Measurements from ENCODE around the gene POLG2. TPM values are rescaled to one million over a fixed set of nuclear protein-coding genes. Genes with fewer than 3 reads are reported as not detected.
"Not testable (repeated sequence)": the region's sequence is repeated elsewhere in the genome, so short reads cannot be mapped to it uniquely, and the experiment has no call there.

The POLG2 gene
- total RNA-seq, 1 donor from 2014 or later: 21.3 TPM

GRCh38 chr17:64498308-64499203 lies 1.7 kb upstream of the POLG2 start:
- TF ChIP-seq, protein P1, sequence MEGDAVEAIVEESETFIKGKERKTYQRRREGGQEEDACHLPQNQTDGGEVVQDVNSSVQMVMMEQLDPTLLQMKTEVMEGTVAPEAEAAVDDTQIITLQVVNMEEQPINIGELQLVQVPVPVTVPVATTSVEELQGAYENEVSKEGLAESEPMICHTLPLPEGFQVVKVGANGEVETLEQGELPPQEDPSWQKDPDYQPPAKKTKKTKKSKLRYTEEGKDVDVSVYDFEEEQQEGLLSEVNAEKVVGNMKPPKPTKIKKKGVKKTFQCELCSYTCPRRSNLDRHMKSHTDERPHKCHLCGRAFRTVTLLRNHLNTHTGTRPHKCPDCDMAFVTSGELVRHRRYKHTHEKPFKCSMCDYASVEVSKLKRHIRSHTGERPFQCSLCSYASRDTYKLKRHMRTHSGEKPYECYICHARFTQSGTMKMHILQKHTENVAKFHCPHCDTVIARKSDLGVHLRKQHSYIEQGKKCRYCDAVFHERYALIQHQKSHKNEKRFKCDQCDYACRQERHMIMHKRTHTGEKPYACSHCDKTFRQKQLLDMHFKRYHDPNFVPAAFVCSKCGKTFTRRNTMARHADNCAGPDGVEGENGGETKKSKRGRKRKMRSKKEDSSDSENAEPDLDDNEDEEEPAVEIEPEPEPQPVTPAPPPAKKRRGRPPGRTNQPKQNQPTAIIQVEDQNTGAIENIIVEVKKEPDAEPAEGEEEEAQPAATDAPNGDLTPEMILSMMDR (IDR thresholded peaks at IDR 0.05; ENCODE audit: unreplicated experiment): no peak
- Mint-ChIP-seq H3K36me3 (ENCODE audit: low read depth, unreplicated experiment) (peaks cover 66% of the 10 kb centered on the region), H3K4me3 (ENCODE audit: unreplicated experiment) (peak overlapping the region; percentile 11), H3K9me3 (ENCODE audit: unreplicated experiment) (no peaks in the 10 kb centered on the region), H3K4me1 (ENCODE audit: unreplicated experiment) (peaks cover 63% of the 10 kb centered on the region), H3K27me3 (ENCODE audit: unreplicated experiment) (peaks cover 25% of the 10 kb centered on the region), H3K27ac (ENCODE audit: unreplicated experiment) (peak overlapping the region; percentile 53)
- no peak for DNase-seq (ENCODE audit: low spot score)

- Mint-ChIP-seq H3K36me3 (ENCODE audit: low read depth, unreplicated experiment) (peaks cover 57% of the 10 kb centered on the region), H3K27ac (ENCODE audit: unreplicated experiment) (peak overlapping the region; percentile 86), H3K27me3 (ENCODE audit: unreplicated experiment) (peaks cover 23% of the 10 kb centered on the region), H3K9me3 (ENCODE audit: unreplicated experiment) (no peaks in the 10 kb centered on the region), H3K4me3 (ENCODE audit: unreplicated experiment) (peak overlapping the region; percentile 99), H3K4me1 (ENCODE audit: unreplicated experiment) (peaks cover 56% of the 10 kb centered on the region)
- no peak for DNase-seq (ENCODE audit: low spot score)
- TF ChIP-seq, protein P1 (IDR thresholded peaks at IDR 0.05; ENCODE audit: unreplicated experiment): no peak
These were observed 746 bp upstream of the POLG2 start for GRCh38 chr17:64497565-64498035.

GRCh38 chr17:64496348-64496785 lies 487 bp downstream of the POLG2 start:
- peaks cover 48% of the 10 kb centered on the region for H3K36me3 Mint-ChIP-seq (ENCODE audit: low read depth, unreplicated experiment)
- peaks cover 46% of the 10 kb centered on the region for H3K4me1 Mint-ChIP-seq (ENCODE audit: unreplicated experiment)
- no peaks in the 10 kb centered on the region for H3K9me3 Mint-ChIP-seq (ENCODE audit: unreplicated experiment)
- H3K27me3 Mint-ChIP-seq (ENCODE audit: unreplicated experiment): peaks cover 18% of the 10 kb centered on the region
- H3K4me3 Mint-ChIP-seq (ENCODE audit: unreplicated experiment): peak overlapping the region; percentile 99
- peak overlapping the region; percentile 90 for H3K27ac Mint-ChIP-seq (ENCODE audit: unreplicated experiment)
- TF ChIP-seq, protein P1 (IDR thresholded peaks at IDR 0.05; ENCODE audit: unreplicated experiment): no peak
- DNase-seq (ENCODE audit: low spot score): no peak

DNA sequence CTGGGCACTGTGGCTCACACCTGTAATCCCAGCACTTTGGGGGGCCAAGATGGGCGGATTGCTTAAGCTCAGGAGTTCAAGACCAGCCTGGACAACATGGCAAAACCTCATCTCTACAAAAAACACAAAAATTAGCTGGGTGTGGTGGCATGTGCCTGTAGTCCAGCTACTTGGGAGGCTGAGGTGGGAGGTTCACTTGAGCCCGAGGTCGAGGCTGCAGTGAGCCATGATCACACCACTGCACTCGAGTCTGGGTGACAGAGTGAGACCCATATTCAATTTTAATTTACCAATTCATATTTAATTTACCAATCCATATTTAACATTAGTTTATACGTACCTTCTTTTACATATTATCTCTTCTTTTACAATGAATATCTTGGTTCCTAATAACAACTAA lies 1.6 kb downstream of the POLG2 start:
- peaks cover 44% of the 10 kb centered on the region for H3K36me3 Mint-ChIP-seq (ENCODE audit: low read depth, unreplicated experiment)
- peaks cover 14% of the 10 kb centered on the region for H3K27me3 Mint-ChIP-seq (ENCODE audit: unreplicated experiment)
- not testable (repeated sequence) for H3K27ac Mint-ChIP-seq (ENCODE audit: unreplicated experiment); H3K9me3 Mint-ChIP-seq (ENCODE audit: unreplicated experiment); H3K4me3 Mint-ChIP-seq (ENCODE audit: unreplicated experiment); DNase-seq (ENCODE audit: low spot score)
- peaks cover 37% of the 10 kb centered on the region for H3K4me1 Mint-ChIP-seq (ENCODE audit: unreplicated experiment)

DNA sequence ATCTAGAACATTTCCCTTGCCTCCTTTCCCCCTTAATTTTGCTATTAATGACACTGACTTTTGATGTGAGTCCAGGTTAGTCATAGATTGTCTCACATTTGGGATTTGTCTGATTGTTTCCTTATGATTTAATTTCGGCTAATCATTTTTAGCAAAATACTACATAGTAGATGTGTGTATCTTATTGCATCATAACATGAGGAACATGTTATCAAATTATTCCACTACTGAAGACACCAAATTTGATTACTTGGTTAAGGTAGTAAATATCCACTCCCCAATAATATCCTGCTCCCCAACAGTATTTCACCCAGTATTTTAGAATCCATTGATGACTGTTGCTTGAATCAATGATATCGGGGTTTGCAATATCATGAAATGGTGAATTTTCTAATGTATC lies 2.7 kb downstream of the POLG2 start:
- TF ChIP-seq, protein P1 (IDR thresholded peaks at IDR 0.05; ENCODE audit: unreplicated experiment): no peak
- Mint-ChIP-seq H3K36me3 (ENCODE audit: low read depth, unreplicated experiment) (peaks cover 35% of the 10 kb centered on the region), H3K4me1 (ENCODE audit: unreplicated experiment) (peaks cover 28% of the 10 kb centered on the region)

More for the DNA sequence above, 2.7 kb downstream of the POLG2 start:
- Mint-ChIP-seq H3K27ac (ENCODE audit: unreplicated experiment) (no peak overlapping the region), H3K27me3 (ENCODE audit: unreplicated experiment) (peaks cover 10% of the 10 kb centered on the region), H3K9me3 (ENCODE audit: unreplicated experiment) (no peaks in the 10 kb centered on the region), H3K4me3 (ENCODE audit: unreplicated experiment) (no peak overlapping the region)
- no peak for DNase-seq (ENCODE audit: low spot score)
